SJCRH30 (cell line): Measurements from ENCODE around the gene MEIS3. TPM values are rescaled to one million over a fixed set of nuclear protein-coding genes. Genes with fewer than 3 reads are reported as not detected.

Source experiments
- DNase-seq, 2 experiments: peaks; one replicate each; pipeline ENCODE4 v3.0.0-alpha.2; 2015 to 2020
- H3K27ac ChIP-seq: fragments of 250-450 bp; sonication (Bioruptor Pico); 2 replicates; pipeline ENCODE4 v1.5.1; 2020; ENCODE audit warnings: mild to moderate bottlenecking, moderate library complexity
- H3K27me3 ChIP-seq: fragments of 250-450 bp; sonication (Bioruptor Pico); 2 replicates; pipeline ENCODE4 v1.5.1; 2020; ENCODE audit warnings: mild to moderate bottlenecking, moderate library complexity
- H3K36me3 ChIP-seq: fragments of 250-450 bp; sonication (Bioruptor Pico); 2 replicates; pipeline ENCODE4 v1.5.1; 2020; ENCODE audit warnings: mild to moderate bottlenecking, moderate library complexity
- H3K4me1 ChIP-seq: fragments of 250-450 bp; sonication (Bioruptor Pico); 2 replicates; pipeline ENCODE4 v1.5.1; 2020; ENCODE audit warnings: mild to moderate bottlenecking, moderate library complexity
- H3K4me3 ChIP-seq: fragments of 250-450 bp; sonication (Bioruptor Pico); 2 replicates; pipeline ENCODE4 v1.5.1; 2020; ENCODE audit warnings: mild to moderate bottlenecking, moderate library complexity
- H3K9me3 ChIP-seq: fragments of 250-450 bp; sonication (Bioruptor Pico); replicated peaks from 2 replicates; pipeline ENCODE4 v1.5.1; 2020; ENCODE audit warnings: mild to moderate bottlenecking, moderate library complexity
- total RNA-seq: library from RNA; depleted of rRNA; stranded (reverse); fragments of >200 nt; shearing (Covaris generic); gene quantifications from 2 replicates; pipeline ENCODE4 v1.2.3, GENCODE V29; 2014; rRNA removed

MEIS3 gene
- total RNA-seq, 1 experiment from 2014 or later, result 15.9 TPM

DNA sequence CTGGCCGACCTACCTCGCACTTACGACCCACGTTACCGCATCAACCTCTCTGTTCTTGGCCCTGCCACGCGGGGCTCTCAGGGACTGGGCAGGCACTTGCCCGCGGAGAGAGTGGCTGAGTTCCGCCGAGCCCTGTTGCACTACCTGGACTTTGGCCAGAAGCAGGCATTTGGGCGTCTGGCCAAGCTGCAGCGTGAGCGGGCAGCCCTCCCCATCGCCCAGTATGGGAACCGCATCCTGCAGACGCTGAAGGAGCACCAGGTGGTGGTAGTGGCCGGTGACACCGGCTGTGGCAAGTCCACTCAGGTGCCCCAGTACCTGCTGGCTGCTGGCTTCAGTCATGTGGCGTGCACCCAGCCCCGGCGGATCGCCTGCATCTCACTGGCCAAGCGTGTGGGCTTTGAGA is 66.0 kb downstream of the MEIS3 start:
- Histone ChIP-seq H3K4me1 (peaks cover 3% of the 10 kb centered on the region; the same call in 1 of the 2 replicates), H3K27ac (no peak overlapping the region), H3K36me3 (peaks cover 65% of the 10 kb centered on the region), H3K27me3 (no peaks in the 10 kb centered on the region), H3K9me3 (no peaks in the 10 kb centered on the region), H3K4me3 (no peak overlapping the region)
- DNase-seq, result no peak

Other genes with a start within 250 kb of the MEIS3 start
- gene BBC3, start 188.3 kb downstream of the MEIS3 start, total RNA-seq, result 1.7 and 2.3 TPM in 2 replicates
- gene CCDC9, start 163.0 kb downstream of the MEIS3 start, total RNA-seq, result 7.2 and 10.7 TPM in 2 replicates
- 1.4 and 2.4 TPM in 2 replicates for gene INAFM1, start 144.6 kb downstream of the MEIS3 start, total RNA-seq
- not detected in 2 replicates for gene C5AR1, start 109.7 kb downstream of the MEIS3 start, total RNA-seq
- not detected in 2 replicates for gene C5AR2, start 87.4 kb downstream of the MEIS3 start, total RNA-seq
- gene DHX34, start 70.2 kb downstream of the MEIS3 start, total RNA-seq, result 18.9 and 20.3 TPM in 2 replicates
- 0.10 TPM in 1 of 2 replicates, not detected in the other for gene SLC8A2, start 52.4 kb upstream of the MEIS3 start, total RNA-seq
- gene KPTN, start 64.7 kb upstream of the MEIS3 start, total RNA-seq, result 4.5 and 5.0 TPM in 2 replicates
- gene NAPA, start 95.5 kb upstream of the MEIS3 start, total RNA-seq, result 71.5 and 77.0 TPM in 2 replicates
- not detected in 2 replicates for gene ZNF541, start 153.6 kb upstream of the MEIS3 start, total RNA-seq
- 0.95 and 3.9 TPM in 2 replicates for gene BICRA, start 189.6 kb upstream of the MEIS3 start, total RNA-seq